ENCODE data around the gene RAD51C.

DNA sequence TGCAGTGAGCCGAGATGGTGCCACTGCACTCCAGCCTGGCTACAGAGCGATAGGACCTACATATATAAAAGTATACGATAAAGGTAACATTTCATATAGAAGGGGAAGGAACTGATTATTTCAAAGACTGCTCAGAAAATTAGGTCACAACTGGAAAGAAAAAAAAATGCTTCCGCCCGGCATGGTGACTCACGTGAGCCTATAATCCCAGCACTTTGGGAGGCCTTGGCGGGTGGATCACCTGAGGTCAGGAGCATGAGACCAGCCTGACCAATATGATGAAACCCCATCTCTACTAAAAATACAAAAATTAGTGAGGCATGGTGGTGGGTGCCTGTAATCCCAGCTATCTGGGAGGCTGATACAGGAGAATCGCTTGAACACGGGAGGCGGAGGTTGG, 8.4 kb upstream of the RAD51C start:
- TF ChIP-seq ZFX (CRISPR knock-in tag; IDR thresholded peaks at IDR 0.05) = no peak
- no peak for TF ChIP-seq ESRRA (IDR thresholded peaks at IDR 0.05; ENCODE audit: borderline replicate concordance, low read depth)
- TF ChIP-seq GTF2A2 (tag; IDR thresholded peaks at IDR 0.05) = no peak

All from K562 (cell line).